Stimulated activated memory B cell treated with anti-CD40 and anti-IgM and Interleukin-4, amounts not matched to agents 10 μg/mL and 1 μg/mL and 100 μg/mL, for 72 hours (primary cell): ENCODE results near the gene CALML5.

ENCODE experiments used
- ATAC-seq: fragments of 150-1000 bp; cut with Tn5 transposase; 2 replicates; pipeline ENCODE4 v1.10.0; 2021
- H3K27ac Mint-ChIP-seq: one replicate; pipeline ENCODE4 v1.8.0; 2022; ENCODE audit warnings: mild to moderate bottlenecking, mixed read lengths
- H3K27me3 Mint-ChIP-seq: one replicate; pipeline ENCODE4 v1.8.0; 2022; ENCODE audit warnings: mixed read lengths
- H3K36me3 Mint-ChIP-seq: one replicate; pipeline ENCODE4 v1.8.0; 2022; ENCODE audit warnings: mixed read lengths
- H3K4me1 Mint-ChIP-seq: one replicate; pipeline ENCODE4 v1.8.0; 2022; ENCODE audit warnings: mixed read lengths
- H3K4me3 Mint-ChIP-seq: one replicate; pipeline ENCODE4 v1.8.0; 2022; ENCODE audit warnings: mild to moderate bottlenecking, moderate library complexity, mixed read lengths
- H3K9me3 Mint-ChIP-seq: one replicate; pipeline ENCODE4 v1.8.0; 2022; ENCODE audit warnings: mixed read lengths

CALML5 gene

DNA sequence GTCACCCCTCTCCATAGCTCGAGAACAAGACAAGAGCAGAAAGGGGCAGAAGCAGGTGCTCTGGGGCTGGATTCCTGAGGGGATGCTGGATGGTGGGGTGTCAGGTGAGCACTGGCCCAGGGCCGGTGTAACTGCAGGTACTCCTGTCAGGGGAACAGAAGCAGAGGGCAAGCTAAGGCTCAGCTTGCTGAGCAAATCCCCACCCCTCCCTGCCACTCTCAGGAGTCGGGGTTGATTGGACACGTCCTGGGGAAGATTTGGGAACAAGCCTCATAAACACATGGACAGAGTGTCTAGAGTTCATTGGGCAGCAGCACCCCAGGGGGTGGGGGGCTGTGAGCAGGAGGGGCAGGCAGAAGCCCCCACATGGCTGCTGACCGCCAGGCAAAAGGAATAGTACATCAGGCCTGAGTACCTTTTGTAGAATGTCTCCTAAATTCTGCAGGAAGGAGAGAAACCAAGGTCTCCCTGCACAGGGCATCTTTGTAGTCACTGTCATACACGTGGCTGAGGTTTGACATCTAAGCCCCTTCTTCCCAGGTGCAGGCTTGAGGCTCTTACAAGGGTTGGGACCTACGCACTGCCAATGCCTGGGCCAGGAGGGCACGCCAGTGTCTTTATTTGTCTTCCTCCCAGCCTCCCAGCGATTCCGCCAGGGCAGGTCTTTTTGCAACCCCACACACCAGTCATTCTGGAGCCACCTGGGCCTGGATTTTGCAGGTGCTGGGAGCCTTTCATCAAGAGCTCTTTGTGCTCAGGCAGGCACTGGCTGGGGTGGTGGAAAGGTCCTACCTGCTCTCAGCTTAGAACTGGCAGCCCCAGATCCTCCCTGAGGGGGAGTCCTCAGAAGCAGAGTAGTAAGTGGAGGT is 28.2 kb upstream of the CALML5 start:
- no peaks in the 10 kb centered on the region for H3K9me3 Mint-ChIP-seq
- H3K4me3 Mint-ChIP-seq: no peak overlapping the region
- H3K4me1 Mint-ChIP-seq: no peaks in the 10 kb centered on the region
- no peaks in the 10 kb centered on the region for H3K36me3 Mint-ChIP-seq
- no peak overlapping the region for H3K27ac Mint-ChIP-seq
- no peak for ATAC-seq
- peaks cover 55% of the 10 kb centered on the region for H3K27me3 Mint-ChIP-seq

DNA sequence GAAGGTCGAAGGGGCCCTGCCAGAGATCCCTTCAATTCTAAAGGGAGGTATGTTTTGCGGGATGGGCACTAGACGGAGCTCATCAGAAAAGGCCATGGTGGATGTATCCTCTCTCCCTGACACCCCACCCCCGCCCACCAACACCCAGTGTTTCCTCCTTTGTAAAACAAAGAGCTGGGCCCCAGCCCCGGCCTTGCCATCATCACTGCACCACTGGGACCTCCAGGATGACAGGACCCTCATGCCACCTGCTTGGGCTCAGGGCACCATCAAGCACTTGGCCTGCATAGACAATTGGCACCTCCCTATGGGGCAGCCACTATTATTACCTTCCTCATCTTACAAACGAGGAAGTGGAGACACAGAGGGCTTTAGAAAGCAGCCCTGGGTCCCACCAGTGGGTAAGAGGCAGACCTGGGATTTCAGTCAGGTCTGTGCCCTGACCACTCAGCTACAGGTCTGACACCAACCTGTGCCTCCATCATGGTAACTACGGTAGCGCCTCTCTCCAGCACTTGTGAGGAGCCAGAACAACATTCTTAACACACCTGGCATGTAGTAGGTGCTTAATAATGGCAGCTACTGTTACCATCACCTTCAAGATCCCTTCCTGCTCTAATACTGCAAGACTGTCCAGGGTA is 27.4 kb upstream of the CALML5 start:
- no peaks in the 10 kb centered on the region for H3K9me3 Mint-ChIP-seq
- ATAC-seq: no peak

DNA sequence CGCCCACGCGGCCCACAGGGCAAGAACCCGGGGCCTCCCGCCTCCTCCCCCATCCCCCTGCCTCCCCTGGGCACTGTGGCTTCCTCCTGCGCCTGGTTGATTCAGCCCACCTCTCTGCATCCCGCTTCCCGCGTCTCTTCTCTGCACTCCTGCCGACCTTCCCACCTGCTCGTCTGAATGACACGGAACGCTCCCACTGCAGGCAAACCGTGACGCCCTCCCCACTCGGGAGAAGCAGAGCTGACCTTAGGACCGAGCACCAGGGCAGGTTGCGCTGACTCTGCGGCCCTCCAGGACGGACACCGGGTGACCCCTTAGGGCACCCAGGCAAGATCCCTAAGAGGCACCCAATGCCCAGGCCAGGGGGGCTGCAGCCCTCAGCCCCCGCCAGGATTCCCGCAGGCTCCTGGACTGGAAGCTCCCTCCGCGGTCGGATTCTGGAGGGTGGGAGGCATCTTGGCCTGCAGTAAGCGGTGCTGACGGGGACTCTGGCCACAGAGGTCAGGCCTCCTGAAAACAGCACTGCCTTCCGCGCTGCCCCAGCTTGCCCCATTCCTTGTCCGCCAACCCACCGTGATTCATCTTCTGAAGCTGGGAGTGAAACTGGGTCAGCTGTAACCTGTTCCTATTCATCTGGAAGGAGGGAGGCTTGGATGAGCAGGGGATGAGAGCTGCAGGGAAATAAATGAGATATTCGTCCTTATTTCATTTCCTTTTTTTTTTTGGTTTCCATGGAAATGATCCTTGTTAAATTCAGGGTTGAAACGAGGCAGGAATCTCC is 26.4 kb upstream of the CALML5 start:
- Mint-ChIP-seq H3K4me1 (no peaks in the 10 kb centered on the region), H3K27me3 (peaks cover 53% of the 10 kb centered on the region), H3K27ac (no peak overlapping the region), H3K4me3 (no peak overlapping the region), H3K9me3 (no peaks in the 10 kb centered on the region), H3K36me3 (no peaks in the 10 kb centered on the region)
- ATAC-seq: no peak

More for the DNA sequence above, 27.4 kb upstream of the CALML5 start:
- Mint-ChIP-seq H3K36me3 (no peaks in the 10 kb centered on the region), H3K4me3 (no peak overlapping the region), H3K27ac (no peak overlapping the region), H3K4me1 (no peaks in the 10 kb centered on the region), H3K27me3 (peaks cover 53% of the 10 kb centered on the region)

DNA sequence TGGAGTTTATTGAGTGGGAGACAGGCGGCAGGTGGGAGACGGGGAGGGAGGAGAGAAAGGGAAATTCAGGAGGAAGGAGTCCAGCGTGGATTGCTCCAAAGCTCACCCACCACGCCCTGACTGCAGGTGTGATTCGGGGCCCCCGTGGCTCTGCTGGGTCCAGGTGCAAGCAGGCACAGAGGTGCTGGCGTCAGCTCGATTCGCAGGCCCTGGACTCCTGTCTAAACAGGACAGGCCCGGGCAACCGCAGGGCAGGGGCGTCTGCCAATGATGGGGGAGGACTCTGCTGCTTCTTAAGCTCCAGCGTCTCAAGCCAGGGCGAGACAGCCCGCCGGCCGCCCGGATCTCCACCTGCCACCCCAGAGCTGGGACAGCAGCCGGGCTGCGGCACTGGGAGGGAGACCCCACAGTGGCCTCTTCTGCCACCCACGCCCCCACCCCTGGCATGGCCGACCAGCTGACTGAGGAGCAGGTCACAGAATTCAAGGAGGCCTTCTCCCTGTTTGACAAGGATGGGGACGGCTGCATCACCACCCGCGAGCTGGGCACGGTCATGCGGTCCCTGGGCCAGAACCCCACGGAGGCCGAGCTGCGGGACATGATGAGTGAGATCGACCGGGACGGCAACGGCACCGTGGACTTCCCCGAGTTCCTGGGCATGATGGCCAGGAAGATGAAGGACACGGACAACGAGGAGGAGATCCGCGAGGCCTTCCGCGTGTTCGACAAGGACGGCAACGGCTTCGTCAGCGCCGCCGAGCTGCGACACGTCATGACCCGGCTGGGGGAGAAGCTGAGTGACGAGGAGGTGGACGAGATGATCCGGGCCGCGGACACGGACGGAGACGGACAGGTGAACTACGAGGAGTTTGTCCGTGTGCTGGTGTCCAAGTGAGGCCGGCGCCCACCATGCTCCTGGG is 25.5 kb upstream of the CALML5 start, which contains the start of gene CALML3:
CALML3 (plus strand) TSS at position 321 of the 920 bp plus-strand sequence; CDS start at position 446, 125 bp downstream.
- H3K27me3 Mint-ChIP-seq: peaks cover 53% of the 10 kb centered on the region
- no peak for ATAC-seq
- no peak within 1 kb of the TSS for H3K4me3 Mint-ChIP-seq
- no peaks in the 10 kb centered on the region for H3K36me3 Mint-ChIP-seq
- no peaks in the 10 kb centered on the region for H3K9me3 Mint-ChIP-seq
- no peak within 1 kb of the TSS for H3K27ac Mint-ChIP-seq
- H3K4me1 Mint-ChIP-seq: no peaks in the 10 kb centered on the region

DNA sequence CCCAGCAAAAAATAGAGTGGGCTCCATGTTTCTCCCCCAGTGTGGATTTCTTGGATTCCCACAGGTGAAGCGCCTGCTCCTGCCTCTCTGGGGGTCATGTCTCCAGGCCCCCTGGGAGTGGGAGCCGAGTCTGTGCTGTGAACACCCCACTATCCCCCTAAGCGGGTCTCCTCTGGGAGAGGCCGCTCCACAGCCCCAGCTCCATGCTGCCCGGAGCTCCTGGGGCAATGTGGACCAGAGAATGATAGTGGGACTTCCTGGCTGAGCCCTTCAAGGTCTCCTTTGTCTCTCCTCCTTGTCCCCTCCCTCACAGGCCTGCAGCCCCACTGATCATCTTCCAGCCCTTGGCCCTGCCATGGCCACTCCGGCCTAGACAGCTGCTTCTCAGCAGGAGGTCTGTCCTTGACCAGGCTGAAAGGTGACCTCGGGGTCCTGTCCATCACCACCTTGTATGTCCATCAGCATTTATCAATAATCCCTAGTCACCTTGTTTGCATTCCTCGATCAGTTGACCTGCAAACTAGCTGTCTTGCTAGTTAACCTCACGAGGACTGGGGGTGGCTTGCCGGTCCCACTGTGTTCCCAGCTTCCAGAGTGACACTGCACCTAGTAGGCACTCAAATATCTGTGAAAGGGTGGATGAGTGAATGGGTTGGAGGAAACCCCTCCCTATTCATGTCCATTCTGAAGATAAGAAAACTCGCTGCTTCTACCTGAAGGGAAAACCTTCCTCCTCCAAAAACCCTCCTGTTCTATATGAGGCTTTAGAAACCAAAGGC is 24.6 kb upstream of the CALML5 start:
- Mint-ChIP-seq H3K9me3 (no peaks in the 10 kb centered on the region), H3K27ac (no peak overlapping the region), H3K4me3 (no peak overlapping the region), H3K27me3 (peaks cover 45% of the 10 kb centered on the region), H3K36me3 (no peaks in the 10 kb centered on the region), H3K4me1 (no peaks in the 10 kb centered on the region)
- no peak for ATAC-seq

DNA sequence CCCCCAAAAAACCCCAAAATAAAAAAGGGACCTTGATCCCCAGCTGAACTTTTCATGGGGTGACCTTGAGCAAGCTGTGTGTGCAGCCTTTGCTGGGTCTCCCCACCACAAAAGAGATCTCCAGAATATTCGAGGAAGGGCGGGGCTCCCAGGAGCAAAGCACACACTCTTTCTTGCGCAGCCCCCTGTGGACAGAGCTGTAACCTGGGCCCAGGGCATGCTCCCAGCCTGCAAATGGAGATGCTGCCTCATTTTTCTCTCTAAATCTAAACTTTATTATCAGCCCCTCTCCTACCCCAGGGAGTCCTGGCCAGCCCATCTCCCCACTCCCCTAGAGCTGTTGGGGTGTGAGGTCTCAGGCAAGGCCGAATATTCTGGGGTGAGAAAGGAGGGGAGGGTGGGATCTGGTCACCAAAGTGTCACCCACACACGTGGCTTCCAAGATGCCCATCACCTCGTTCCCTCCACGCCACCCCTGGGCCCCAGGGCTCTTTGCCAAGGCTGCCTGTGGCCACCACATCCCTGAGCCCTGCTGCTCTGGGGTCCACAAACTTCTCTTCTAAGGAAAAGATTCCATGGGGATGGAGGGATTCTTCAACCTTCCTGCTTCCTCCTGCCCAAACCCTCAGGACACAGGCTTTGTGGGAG is 23.7 kb upstream of the CALML5 start:
- H3K4me3 Mint-ChIP-seq: no peak overlapping the region
- no peaks in the 10 kb centered on the region for H3K4me1 Mint-ChIP-seq
- H3K9me3 Mint-ChIP-seq: no peaks in the 10 kb centered on the region
- H3K27me3 Mint-ChIP-seq: peaks cover 43% of the 10 kb centered on the region
- ATAC-seq: no peak
- H3K36me3 Mint-ChIP-seq: no peaks in the 10 kb centered on the region
- H3K27ac Mint-ChIP-seq: no peak overlapping the region

DNA sequence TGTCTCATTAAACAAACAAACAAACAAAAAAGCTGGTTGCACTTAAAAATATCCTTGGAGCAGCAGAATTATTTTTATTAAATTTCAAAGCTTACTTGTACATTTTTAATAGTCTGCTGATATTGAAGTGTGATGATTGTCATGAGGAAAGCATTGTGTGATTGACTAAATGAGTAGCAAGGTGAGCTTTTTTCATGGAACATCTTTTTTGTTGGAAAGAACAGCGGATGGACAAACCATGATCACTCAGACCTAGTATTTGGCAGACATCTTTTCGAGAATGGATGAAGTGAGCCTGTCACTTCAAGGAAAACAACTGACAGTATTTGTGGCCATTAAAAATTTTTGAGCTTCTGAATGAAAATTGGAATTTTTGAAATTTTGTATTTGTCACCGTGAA is 19.7 kb upstream of the CALML5 start:
- no peak overlapping the region for H3K27ac Mint-ChIP-seq
- H3K27me3 Mint-ChIP-seq: peaks cover 40% of the 10 kb centered on the region
- no peak overlapping the region for H3K4me3 Mint-ChIP-seq
- no peak for ATAC-seq
- no peaks in the 10 kb centered on the region for H3K36me3 Mint-ChIP-seq
- no peaks in the 10 kb centered on the region for H3K9me3 Mint-ChIP-seq
- H3K4me1 Mint-ChIP-seq: no peaks in the 10 kb centered on the region

DNA sequence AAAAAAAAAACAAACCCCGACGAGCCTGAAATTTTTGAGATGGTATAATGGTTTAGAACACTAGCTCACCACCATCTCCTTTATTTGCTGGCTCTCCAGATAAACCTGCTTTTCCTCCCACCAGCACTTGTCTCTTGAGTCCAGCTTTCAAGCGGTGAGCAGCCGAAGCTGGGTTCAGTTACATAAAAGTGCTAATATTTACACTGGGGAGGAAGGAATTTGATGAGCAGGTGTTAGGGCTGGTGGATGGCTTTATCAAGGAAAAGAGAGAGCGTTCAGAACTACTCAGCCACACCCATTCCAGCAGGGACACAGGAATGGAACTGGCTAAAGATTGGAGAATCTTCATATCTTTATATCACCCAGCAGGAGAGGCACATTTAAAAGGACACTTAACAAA is 18.8 kb upstream of the CALML5 start:
- no peak for ATAC-seq
- no peak overlapping the region for H3K4me3 Mint-ChIP-seq
- no peak overlapping the region for H3K27ac Mint-ChIP-seq
- no peaks in the 10 kb centered on the region for H3K4me1 Mint-ChIP-seq
- peaks cover 31% of the 10 kb centered on the region for H3K27me3 Mint-ChIP-seq
- no peaks in the 10 kb centered on the region for H3K36me3 Mint-ChIP-seq
- no peaks in the 10 kb centered on the region for H3K9me3 Mint-ChIP-seq

DNA sequence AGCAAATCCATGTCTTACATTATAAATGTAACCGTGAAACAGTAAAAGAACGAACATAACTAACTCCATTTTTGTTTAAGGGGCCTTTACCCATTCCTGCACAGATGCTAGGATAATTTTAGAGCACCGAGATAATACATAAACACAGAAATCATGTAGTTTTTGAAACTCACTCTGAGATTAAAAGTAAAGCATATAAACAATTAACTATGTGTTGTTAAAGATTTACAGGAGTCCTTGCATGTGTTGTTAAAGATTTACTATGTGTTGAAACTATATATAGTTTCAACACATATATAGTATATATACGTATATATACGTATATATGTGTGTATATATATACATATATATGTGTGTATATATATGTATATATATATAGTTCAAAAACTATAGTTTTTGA is 18.2 kb upstream of the CALML5 start:
- ATAC-seq: no peak
- Mint-ChIP-seq H3K9me3 (no peaks in the 10 kb centered on the region), H3K27ac (no peak overlapping the region), H3K36me3 (no peaks in the 10 kb centered on the region), H3K4me3 (no peak overlapping the region), H3K4me1 (no peaks in the 10 kb centered on the region), H3K27me3 (peaks cover 31% of the 10 kb centered on the region)

DNA sequence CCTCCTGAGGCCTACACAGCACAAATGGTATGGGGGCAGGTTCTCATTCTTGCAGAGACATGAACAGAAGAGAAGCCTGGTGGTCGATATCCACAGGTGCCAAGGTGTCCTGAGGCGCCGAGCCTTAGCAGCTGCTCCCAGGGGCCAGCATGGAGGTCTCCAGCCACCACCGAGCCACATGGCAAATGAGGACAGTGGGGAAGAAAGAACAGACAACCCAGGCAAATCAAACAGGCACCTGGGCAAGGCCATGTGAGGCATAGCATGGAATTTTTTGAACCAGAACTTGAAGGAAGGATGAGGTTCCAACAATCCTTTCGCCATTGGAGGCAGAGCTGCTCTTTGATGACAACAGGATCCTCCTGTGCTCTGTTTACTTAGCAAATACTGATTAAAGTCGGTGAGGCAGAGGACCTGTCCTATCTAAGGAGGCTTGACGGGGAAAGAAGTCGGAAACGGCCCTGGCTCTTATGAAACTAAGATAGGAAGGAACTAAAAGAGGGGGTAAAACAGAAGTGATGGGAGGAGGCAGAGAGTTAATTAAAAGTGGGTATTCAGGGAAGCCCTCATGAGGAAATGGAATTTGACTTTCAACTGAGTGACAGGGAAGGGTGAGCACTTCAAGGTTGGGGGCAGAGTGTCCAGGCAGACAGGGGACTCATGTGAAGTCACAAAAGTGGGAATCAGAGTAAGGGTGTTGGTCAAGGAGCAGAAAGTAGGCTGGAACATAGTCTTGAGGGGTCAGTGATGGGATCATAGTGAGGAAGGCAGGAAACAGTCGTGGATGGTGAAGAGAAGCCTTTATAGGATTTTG is 16.8 kb upstream of the CALML5 start:
- Mint-ChIP-seq H3K9me3 (no peaks in the 10 kb centered on the region), H3K27ac (no peak overlapping the region), H3K4me3 (no peak overlapping the region), H3K27me3 (peaks cover 40% of the 10 kb centered on the region), H3K4me1 (no peaks in the 10 kb centered on the region), H3K36me3 (no peaks in the 10 kb centered on the region)
- ATAC-seq: no peak

DNA sequence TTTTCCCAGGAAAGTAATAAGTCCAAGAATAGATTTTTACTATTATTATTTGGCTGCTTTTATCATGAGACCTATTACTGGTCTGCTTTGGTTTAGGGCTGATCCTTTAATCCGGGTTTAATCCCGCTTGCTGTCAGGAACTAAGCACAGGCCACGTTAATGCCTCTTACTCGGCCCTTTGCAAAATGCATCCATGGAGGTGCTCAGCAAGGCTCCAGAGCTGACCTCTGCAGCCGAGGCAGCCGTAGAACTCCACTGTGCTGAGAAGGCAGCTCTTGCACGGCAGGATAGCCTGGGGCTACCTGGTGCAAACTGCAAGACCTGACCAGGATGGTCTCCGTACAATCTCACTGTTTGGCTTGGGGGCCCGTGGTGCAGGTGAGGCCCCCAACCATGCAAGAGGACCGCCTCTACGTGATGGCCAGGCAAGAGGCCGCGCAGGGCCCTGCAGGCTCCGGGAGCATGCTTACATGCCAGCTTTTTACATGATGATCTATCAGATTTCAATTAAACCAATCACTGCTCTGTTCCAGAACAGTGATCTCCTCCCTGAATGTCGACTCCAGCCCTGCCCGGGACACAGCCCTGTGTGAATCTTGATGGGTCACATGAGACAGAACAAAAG is 15.0 kb upstream of the CALML5 start:
- Mint-ChIP-seq H3K27me3 (peaks cover 40% of the 10 kb centered on the region), H3K4me3 (no peak overlapping the region), H3K36me3 (no peaks in the 10 kb centered on the region), H3K9me3 (no peaks in the 10 kb centered on the region), H3K4me1 (no peaks in the 10 kb centered on the region), H3K27ac (no peak overlapping the region)
- no peak for ATAC-seq

DNA sequence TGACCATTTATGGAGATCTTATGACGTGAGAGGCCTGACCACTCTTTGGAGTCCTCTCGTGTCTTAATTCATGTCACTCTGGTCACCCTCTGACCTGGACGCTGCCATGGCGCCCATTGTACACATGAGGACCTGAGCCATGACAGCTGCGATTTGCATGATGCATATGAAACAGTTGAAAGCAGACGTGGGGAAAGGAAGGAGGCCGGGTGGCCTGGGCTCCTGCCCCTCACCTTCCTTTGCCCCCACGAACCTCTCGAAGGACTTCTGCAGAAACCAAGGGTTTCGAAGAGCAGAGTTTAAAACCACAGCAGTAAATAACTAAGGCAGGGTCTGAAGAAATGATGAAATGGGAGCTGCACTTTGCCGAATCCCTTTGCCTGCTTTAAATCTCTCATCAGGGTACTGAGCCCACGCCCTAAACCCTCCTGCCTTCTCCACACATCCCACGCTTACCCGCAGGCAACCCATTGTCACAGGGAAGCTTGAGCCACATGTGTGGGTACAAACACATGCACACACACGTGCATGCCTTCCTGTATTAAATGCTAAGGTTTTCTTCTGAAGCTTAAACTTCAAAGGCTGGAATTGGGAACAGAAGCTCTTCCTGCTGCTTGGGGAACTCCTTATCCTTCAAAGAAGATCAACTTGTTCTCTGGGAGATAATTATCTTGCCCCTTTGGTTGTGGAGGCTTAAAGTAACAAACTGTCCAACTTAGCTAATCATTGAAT is 13.7 kb upstream of the CALML5 start:
- H3K27ac Mint-ChIP-seq: no peak overlapping the region
- H3K4me1 Mint-ChIP-seq: no peaks in the 10 kb centered on the region
- no peak for ATAC-seq
- H3K9me3 Mint-ChIP-seq: no peaks in the 10 kb centered on the region
- no peak overlapping the region for H3K4me3 Mint-ChIP-seq
- H3K27me3 Mint-ChIP-seq: peaks cover 51% of the 10 kb centered on the region
- H3K36me3 Mint-ChIP-seq: no peaks in the 10 kb centered on the region
